H1 (cell line): ENCODE data around the gene ETS1. TPM values are rescaled to one million over a fixed set of nuclear protein-coding genes. Genes with fewer than 3 reads are reported as not detected.

ENCODE experiments used
- CTCF ChIA-PET: fragments of 300-600 bp; sonication (Branson Sonifier 250); formaldehyde crosslinking; loops from one replicate; lab custom pipeline; 2021; ENCODE audit not compliant: partially characterized antibody; lab: Charles Lee
- POLR2A ChIA-PET: fragments of 300-600 bp; sonication (Branson Sonifier 250); formaldehyde crosslinking; loops from one replicate; lab custom pipeline; 2021; ENCODE audit warnings: inconsistent platforms; ENCODE audit not compliant: partially characterized antibody; lab: Charles Lee
- DNase-seq, 2 experiments: peaks; one replicate each; pipeline versions ENCODE4 v3.0.0 to v3.0.0-alpha.2; 2010 to 2022; ENCODE audit warnings: low spot score in 2 of 2, low read depth in 1 of 2, mixed read lengths in 1 of 2
- FAIRE-seq: peaks from 2 replicates; lab custom pipeline; 2011; peaks lifted over from hg19 to GRCh38; lab: Jason Lieb, UNC
- H2AFZ ChIP-seq: 2 replicates; pipeline ENCODE4 v1.8.1; 2012; ENCODE audit warnings: low read length, inconsistent platforms
- H2AK5ac ChIP-seq: 2 replicates; pipeline ENCODE4 v1.6.1; 2013; ENCODE audit warnings: low read depth, low read length
- H2BK120ac ChIP-seq: replicated peaks from 2 replicates; pipeline ENCODE3; 2013; ENCODE audit warnings: low read depth, low read length, inconsistent platforms
- H2BK12ac ChIP-seq: 2 replicates; pipeline ENCODE4 v1.6.1; 2013; ENCODE audit warnings: low read depth, low read length
- H2BK15ac ChIP-seq: 2 replicates; pipeline ENCODE4 v1.6.1; 2013; ENCODE audit warnings: low read length
- H2BK20ac ChIP-seq: 2 replicates; pipeline ENCODE4 v1.6.1; 2013; ENCODE audit warnings: low read length
- H2BK5ac ChIP-seq: 2 replicates; pipeline ENCODE4 v1.6.1; 2013; ENCODE audit warnings: low read depth, low read length
- H3K14ac ChIP-seq: 2 replicates; pipeline ENCODE4 v1.6.1; 2013; ENCODE audit warnings: inconsistent platforms; ENCODE audit not compliant: insufficient read length
- H3K18ac ChIP-seq: 2 replicates; pipeline ENCODE4 v1.6.1; 2013; ENCODE audit warnings: low read length; ENCODE audit errors: extremely low read depth
- H3K23ac ChIP-seq: 2 replicates; pipeline ENCODE4 v1.6.1; 2013; ENCODE audit warnings: inconsistent platforms; ENCODE audit not compliant: insufficient read length
- H3K23me2 ChIP-seq: 2 replicates; pipeline ENCODE4 v1.6.1; 2013; ENCODE audit warnings: low read depth, low read length
- H3K27ac ChIP-seq: 2 replicates; pipeline ENCODE4 v1.6.1; 2011; ENCODE audit warnings: low read depth, low read length, inconsistent platforms
- H3K27me3 ChIP-seq, 4 experiments: replicated peaks in 1 of 4; 1 replicate in 1 of 4; 2 replicates in 3 of 4; pipeline versions ENCODE4 v1.6.1 to v1.8.1; 2011 to 2013; ENCODE audit warnings: low read length in 3 of 4, mild to moderate bottlenecking in 3 of 4, inconsistent platforms in 2 of 4, mixed read lengths in 2 of 4, moderate library complexity in 1 of 4; ENCODE audit not compliant: control insufficient read depth in 3 of 4, insufficient read depth in 3 of 4; ENCODE audit errors: extremely low read depth in 1 of 4
- H3K36me3 ChIP-seq, 4 experiments: 2 replicates each; pipeline versions ENCODE4 v1.6.1 to v1.8.1; 2011 to 2013; ENCODE audit warnings: mild to moderate bottlenecking in 4 of 4, low read length in 3 of 4, moderate library complexity in 2 of 4, control low read depth in 1 of 4, inconsistent platforms in 1 of 4; ENCODE audit not compliant: insufficient read depth in 4 of 4, control insufficient read depth in 2 of 4
- H3K4ac ChIP-seq: replicated peaks from 2 replicates; pipeline ENCODE3; 2013; ENCODE audit warnings: low read length, low read depth, mixed read lengths, inconsistent platforms; ENCODE audit not compliant: insufficient read length
- H3K4me1 ChIP-seq, 4 experiments: replicated peaks in 1 of 4; 1 replicate in 1 of 4; 2 replicates in 3 of 4; pipeline versions ENCODE4 v1.6.1 to v1.8.1; 2011 to 2013; ENCODE audit warnings: low read length in 3 of 4, inconsistent platforms in 2 of 4, mixed read lengths in 1 of 4; ENCODE audit not compliant: insufficient read depth in 4 of 4, control insufficient read depth in 3 of 4
- H3K4me2 ChIP-seq, 2 experiments: 2 replicates each; pipeline versions ENCODE4 v1.6.1 to v1.8.1; 2011 to 2013; ENCODE audit warnings: low read depth in 2 of 2, low read length in 2 of 2, control low read depth in 1 of 2, inconsistent platforms in 1 of 2, mild to moderate bottlenecking in 1 of 2; ENCODE audit not compliant: insufficient read depth in 1 of 2
- H3K4me3 ChIP-seq, 4 experiments: fragments of 200-600, 300-600 bp in 1 of 4; sonication (generic), shearing (Covaris generic), sonication (Bioruptor Twin) in 1 of 4; 2 replicates each; pipeline versions ENCODE4 v1.5.1 to v1.8.1; 2011 to 2016; ENCODE audit warnings: low read length in 4 of 4, low read depth in 3 of 4, control low read depth in 2 of 4, inconsistent platforms in 2 of 4, mild to moderate bottlenecking in 2 of 4, mixed read lengths in 1 of 4, moderate library complexity in 1 of 4; ENCODE audit not compliant: insufficient read depth in 2 of 4; ENCODE audit errors: extremely low read depth in 1 of 4
- H3K56ac ChIP-seq: replicated peaks from 2 replicates; pipeline ENCODE3; 2013; ENCODE audit warnings: low read depth, mild to moderate bottlenecking, mixed read lengths, low read length, inconsistent platforms; ENCODE audit not compliant: insufficient read length
- H3K79me1 ChIP-seq: 2 replicates; pipeline ENCODE4 v1.6.1; 2013; ENCODE audit warnings: low read depth, low read length, control low read depth
- H3K79me2 ChIP-seq, 2 experiments: 2 replicates each; pipeline versions ENCODE4 v1.6.1 to v1.8.1; 2012 to 2013; ENCODE audit warnings: low read length in 2 of 2, mild to moderate bottlenecking in 2 of 2, inconsistent platforms in 1 of 2; ENCODE audit not compliant: insufficient read depth in 2 of 2, control insufficient read depth in 1 of 2
- H3K9ac ChIP-seq, 4 experiments: replicated peaks in 1 of 4; 1 replicate in 1 of 4; 2 replicates in 3 of 4; pipeline versions ENCODE4 v1.6.1 to v1.8.1; 2011 to 2013; ENCODE audit warnings: low read depth in 3 of 4, low read length in 3 of 4, control low read depth in 2 of 4, mild to moderate bottlenecking in 2 of 4, moderate library complexity in 2 of 4, inconsistent platforms in 1 of 4; ENCODE audit errors: extremely low read depth in 1 of 4
- H3K9me3 ChIP-seq, 2 experiments: 2 replicates each; pipeline versions ENCODE4 v1.6.1 to v1.8.1; 2012 to 2013; ENCODE audit warnings: mild to moderate bottlenecking in 2 of 2, moderate library complexity in 2 of 2, control low read depth in 1 of 2, inconsistent platforms in 1 of 2, low read depth in 1 of 2, low read length in 1 of 2, mixed read lengths in 1 of 2; ENCODE audit not compliant: insufficient read depth in 2 of 2
- H4K20me1 ChIP-seq, 2 experiments: replicated peaks in 1 of 2; 2 replicates each; pipeline versions ENCODE3 to v1.8.1; 2011 to 2013; ENCODE audit warnings: inconsistent platforms in 2 of 2, low read length in 2 of 2, mild to moderate bottlenecking in 1 of 2; ENCODE audit not compliant: insufficient read depth in 2 of 2, control insufficient read depth in 1 of 2
- H4K5ac ChIP-seq: 2 replicates; pipeline ENCODE4 v1.6.1; 2013; ENCODE audit warnings: low read length, low read depth, mixed read lengths, inconsistent platforms; ENCODE audit not compliant: insufficient read length
- H4K8ac ChIP-seq: 2 replicates; pipeline ENCODE4 v1.8.0; 2013; ENCODE audit warnings: mild to moderate bottlenecking, moderate library complexity, low read length, inconsistent platforms; ENCODE audit not compliant: insufficient read depth; ENCODE audit errors: extremely low read depth
- H4K91ac ChIP-seq: replicated peaks from 2 replicates; pipeline ENCODE3; 2013; ENCODE audit warnings: low read length, mixed read lengths, inconsistent platforms; ENCODE audit not compliant: insufficient read length
- BACH1 ChIP-seq: IDR thresholded peaks from 2 replicates; pipeline ENCODE4 v1.6.1; 2012; ENCODE audit warnings: low read length, improper control_type of control experiment
- BCL11A ChIP-seq, 2 experiments: IDR thresholded peaks; one replicate each; pipeline ENCODE4 v1.6.1; 2011; ENCODE audit warnings: low read depth in 2 of 2, low read length in 2 of 2, mild to moderate bottlenecking in 2 of 2
- EZH2 ChIP-seq: fragments of 200-600 bp; sonication (generic); IDR thresholded peaks from 2 replicates; pipeline ENCODE4 v1.7.1; 2012; ENCODE audit warnings: low read depth, mild to moderate bottlenecking, moderate library complexity, low read length, inconsistent platforms; ENCODE audit not compliant: severe bottlenecking
- GABPA ChIP-seq: IDR thresholded peaks from 2 replicates; pipeline ENCODE4 v1.6.1; 2011; ENCODE audit warnings: mild to moderate bottlenecking, low read length, moderate library complexity, borderline replicate concordance; ENCODE audit not compliant: insufficient read depth
- GTF2F1 ChIP-seq: IDR thresholded peaks from 2 replicates; pipeline ENCODE4 v1.6.1; 2012; ENCODE audit warnings: low read depth, low read length, improper control_type of control experiment, borderline replicate concordance
- MAFK ChIP-seq: IDR thresholded peaks from 2 replicates; pipeline ENCODE4 v1.6.1; 2012; ENCODE audit warnings: low read depth, mild to moderate bottlenecking, improper control_type of control experiment, low read length
- SP1 ChIP-seq: IDR thresholded peaks from 2 replicates; pipeline ENCODE4 v1.6.1; 2011; ENCODE audit warnings: low read depth, low read length
- SUZ12 ChIP-seq: fragments of 200-600 bp; sonication (generic); IDR thresholded peaks from 2 replicates; pipeline ENCODE4 v1.6.1; 2012; ENCODE audit warnings: mild to moderate bottlenecking, inconsistent platforms, low read length, moderate library complexity, mixed read lengths
- TCF12 ChIP-seq: IDR thresholded peaks from 2 replicates; pipeline ENCODE4 v1.6.1; 2011; ENCODE audit warnings: low read depth, mild to moderate bottlenecking, low read length
- YY1 ChIP-seq: IDR thresholded peaks from 2 replicates; pipeline ENCODE4 v1.6.1; 2011; ENCODE audit warnings: low read depth, mild to moderate bottlenecking, low read length
- ZNF274 ChIP-seq: IDR thresholded peaks from 2 replicates; pipeline ENCODE4 v1.7.0; 2012; ENCODE audit warnings: low read length, borderline replicate concordance; ENCODE audit errors: extremely low read depth
- WGBS, 2 experiments: shearing (Covaris generic) in 1 of 2; methylation state at CpG; one replicate each; pipeline versions ENCODE4 v1.1.6 to v1.1.7; 2013 to 2015; ENCODE audit warnings: low lambda C conversion rate in 2 of 2, mixed read lengths in 2 of 2, inconsistent platforms in 1 of 2, low coverage in 1 of 2, missing lambda C conversion rate in 1 of 2; ENCODE audit not compliant: insufficient replicate concordance in 2 of 2, insufficient coverage in 1 of 2, insufficient read length in 1 of 2; ENCODE audit errors: extremely low coverage in 1 of 2, missing lambda C conversion rate in 1 of 2; 5-methylcytosine and 5-hydroxymethylcytosine counted together
- polyA plus RNA-seq, 7 experiments: library from polyadenylated mRNA; depleted of rRNA in 3 of 7; stranded (reverse) in 5 of 7; unstranded in 2 of 7; fragments of >200 nt in 5 of 7; fragments of 200-250 nt in 2 of 7; gene quantifications; 1 replicate in 5 of 7; 2 replicates in 1 of 7; 4 replicates in 1 of 7; pipeline versions ENCODE4 v1.2.1 to v1.2.3, GENCODE V29; 2011 to 2013; ENCODE audit warnings: missing spikeins in 2 of 7, mixed read lengths in 2 of 7
- total RNA-seq: library from RNA; stranded (reverse); fragmentation: NEBNext Ultra II Directional; extraction: Animal tissue kit (Norgen Biotek cat#: 25700); gene quantifications from 2 replicates; pipeline ENCODE4 v1.2.1, GENCODE V29; 2021
- TF ChIP-seq, protein P1 (sequence below), 3 experiments: IDR thresholded peaks; 1 replicate in 2 of 3; 2 replicates in 1 of 3; pipeline versions ENCODE4 v1.5.1 to v1.6.1; 2011; ENCODE audit warnings: low read length in 3 of 3, mild to moderate bottlenecking in 3 of 3, inconsistent platforms in 2 of 3, low read depth in 1 of 3, moderate library complexity in 1 of 3; ENCODE audit not compliant: insufficient read depth in 1 of 3; ENCODE audit errors: control extremely low read depth in 1 of 3

Gene ETS1
- total and polyA plus RNA-seq, 2 of the 8 experiments (the other 6 are each of a cell fraction or from before 2014, with no cell fraction given) = 10.0 to 35.3 TPM

DNA sequence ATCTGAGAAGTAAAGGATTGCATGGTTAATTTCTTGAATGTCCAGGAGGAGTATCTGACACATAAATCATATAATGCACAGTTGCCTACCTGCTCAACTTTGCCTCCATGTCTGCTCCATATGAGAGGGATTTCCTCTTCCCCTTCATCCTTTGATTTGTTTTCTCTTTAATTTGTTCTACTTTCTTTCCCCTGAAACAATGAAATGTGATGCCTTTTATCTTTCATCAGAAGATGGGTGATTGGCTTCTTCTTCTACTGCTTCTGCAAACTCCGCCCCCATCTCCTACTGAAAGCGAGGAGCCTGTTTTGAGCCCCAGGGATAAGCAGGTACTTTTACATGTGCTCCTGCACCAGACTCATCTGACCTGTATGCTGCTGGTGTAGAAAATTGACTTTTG is 9.9 kb upstream of the ETS1 start:
- Histone ChIP-seq H2BK20ac (no peak overlapping the region), H3K4ac (no peak overlapping the region), H2BK120ac (peak overlapping the region; percentile 29), H3K9me3 (no peaks in the 10 kb centered on the region), H3K27me3 (no peaks in the 10 kb centered on the region; a peak in 1 of 7 replicates), H3K18ac (peak overlapping the region; percentile 9; the same call in 1 of the 2 replicates), H3K4me3 (no peak overlapping the region), H3K36me3 (no peaks in the 10 kb centered on the region), H3K79me2 (no peaks in the 10 kb centered on the region), H2AFZ (no peak overlapping the region), H2BK12ac (no peak overlapping the region), H2BK5ac (no peak overlapping the region), H3K79me1 (no peaks in the 10 kb centered on the region), H2BK15ac (no peak overlapping the region), H3K4me1 (peaks cover 1 to 17% (median 9%) of the 10 kb centered on the region in 4 experiments; a peak in 6 of 7 replicates), H4K91ac (no peak overlapping the region), H4K8ac (no peak overlapping the region), H4K5ac (no peak overlapping the region), H3K27ac (no peak overlapping the region), H4K20me1 (no peaks in the 10 kb centered on the region), H3K23ac (no peak overlapping the region), H3K14ac (no peak overlapping the region), H3K23me2 (no peaks in the 10 kb centered on the region; the same call in 1 of the 2 replicates), H3K4me2 (no peak overlapping the region), H3K9ac (no peak overlapping the region), H3K56ac (no peak overlapping the region), H2AK5ac (no peak overlapping the region)
- WGBS, 2 experiments = 77% methylated on average over 2 of the region's 2 CpGs; no CpG with 5 or more reads in 1 of the 2 experiments
- POLR2A ChIA-PET = interaction anchor here (1.1 kb wide), 1 partner anchor 11 kb away, joined by 3 read pairs; no protein-coding TSS in a partner anchor
- CTCF ChIA-PET = no interaction called here
- FAIRE-seq = no peak
- DNase-seq = no peak
- TF ChIP-seq SP1 (no peak), BCL11A (IDR thresholded peaks at IDR 0.05; ENCODE audit: low read depth in 2 of 2, low read length in 2 of 2) (no peak), BACH1 (no peak), SUZ12 (no peak), MAFK (no peak), GTF2F1 (no peak), ZNF274 (no peak), EZH2 (no peak), GABPA (no peak), YY1 (no peak), TCF12 (no peak)
- TF ChIP-seq, protein P1, sequence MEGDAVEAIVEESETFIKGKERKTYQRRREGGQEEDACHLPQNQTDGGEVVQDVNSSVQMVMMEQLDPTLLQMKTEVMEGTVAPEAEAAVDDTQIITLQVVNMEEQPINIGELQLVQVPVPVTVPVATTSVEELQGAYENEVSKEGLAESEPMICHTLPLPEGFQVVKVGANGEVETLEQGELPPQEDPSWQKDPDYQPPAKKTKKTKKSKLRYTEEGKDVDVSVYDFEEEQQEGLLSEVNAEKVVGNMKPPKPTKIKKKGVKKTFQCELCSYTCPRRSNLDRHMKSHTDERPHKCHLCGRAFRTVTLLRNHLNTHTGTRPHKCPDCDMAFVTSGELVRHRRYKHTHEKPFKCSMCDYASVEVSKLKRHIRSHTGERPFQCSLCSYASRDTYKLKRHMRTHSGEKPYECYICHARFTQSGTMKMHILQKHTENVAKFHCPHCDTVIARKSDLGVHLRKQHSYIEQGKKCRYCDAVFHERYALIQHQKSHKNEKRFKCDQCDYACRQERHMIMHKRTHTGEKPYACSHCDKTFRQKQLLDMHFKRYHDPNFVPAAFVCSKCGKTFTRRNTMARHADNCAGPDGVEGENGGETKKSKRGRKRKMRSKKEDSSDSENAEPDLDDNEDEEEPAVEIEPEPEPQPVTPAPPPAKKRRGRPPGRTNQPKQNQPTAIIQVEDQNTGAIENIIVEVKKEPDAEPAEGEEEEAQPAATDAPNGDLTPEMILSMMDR (IDR thresholded peaks at IDR 0.05; ENCODE audit: control extremely low read depth in 1 of 3, insufficient read depth in 1 of 3, low read depth in 1 of 3, low read length in 3 of 3) = no peak
